ENCODE results near the gene MBNL2.

Gene MBNL2

GRCh38 chr13:97211300-97211699 is 10.8 kb upstream of the MBNL2 start:
- DNase-seq (ENCODE audit: low read depth in 2 of 2), result no peak

GRCh38 chr13:97212004-97212403 is 10.1 kb upstream of the MBNL2 start:
- DNase-seq (ENCODE audit: low read depth in 2 of 2), result no peak

- DNase-seq (ENCODE audit: low read depth in 2 of 2), result no peak
These were observed 9.5 kb upstream of the MBNL2 start for GRCh38 chr13:97212601-97213040.

DNA sequence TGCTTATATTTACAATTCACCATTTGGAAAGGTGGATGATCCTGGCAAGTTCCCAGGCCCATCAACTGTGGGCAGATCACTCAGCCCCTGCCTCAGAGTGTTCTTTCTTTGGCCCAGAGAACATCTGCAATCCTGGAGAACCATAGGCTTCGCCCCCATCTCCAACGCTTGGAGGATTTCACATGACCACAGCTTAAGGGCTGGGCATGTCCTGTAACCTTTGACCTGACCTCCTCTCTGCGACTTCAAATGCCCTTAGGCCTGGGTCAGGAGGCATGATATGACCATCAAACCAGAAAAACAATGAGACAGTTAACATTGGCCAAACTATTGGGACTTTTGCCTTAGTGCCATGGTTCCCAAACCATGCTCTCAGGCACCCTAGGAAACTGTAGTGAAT is 7.2 kb upstream of the MBNL2 start:
- DNase-seq (ENCODE audit: low read depth in 2 of 2), result no peak

- no peak for DNase-seq (ENCODE audit: low read depth in 2 of 2)
These were observed 6.8 kb upstream of the MBNL2 start for GRCh38 chr13:97215325-97215724.

- DNase-seq (ENCODE audit: low read depth in 2 of 2), result no peak
These were observed 2.9 kb upstream of the MBNL2 start for GRCh38 chr13:97219226-97219625.

DNA sequence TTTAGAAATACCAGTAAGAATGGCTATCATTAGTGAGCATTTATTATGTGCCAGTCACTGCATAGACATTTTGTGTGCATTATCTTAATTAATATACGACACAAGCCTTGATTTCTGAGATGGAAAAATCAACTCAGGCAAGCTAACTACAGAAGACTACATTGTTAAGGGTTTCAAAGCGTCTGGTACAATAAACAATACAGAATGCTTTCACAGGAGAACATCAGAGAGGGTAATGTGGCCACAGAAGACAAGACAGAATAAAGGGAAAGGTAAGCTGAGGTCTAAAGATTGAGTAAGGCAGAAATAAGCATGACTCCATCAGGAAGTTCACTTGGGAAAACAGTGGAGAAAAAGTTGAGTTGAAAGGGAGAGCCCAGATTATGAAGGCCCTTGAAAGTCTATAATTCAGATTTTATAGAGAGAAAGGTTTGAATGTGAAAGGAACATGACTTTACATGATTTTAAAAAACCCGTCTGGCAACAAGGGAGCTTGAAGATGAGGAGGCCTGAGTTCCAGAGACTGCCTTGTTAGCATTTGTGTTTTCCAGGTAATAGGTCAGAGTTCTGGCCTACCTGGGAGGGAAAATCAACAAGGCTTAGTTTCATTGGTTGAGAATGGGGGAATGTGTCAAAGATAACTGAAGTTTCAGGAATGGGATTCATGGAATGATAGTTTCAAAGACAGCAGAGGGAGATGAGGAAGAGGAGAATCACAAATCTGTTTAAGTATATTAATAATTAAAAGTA is 1.8 kb upstream of the MBNL2 start:
- no peak for DNase-seq (ENCODE audit: low read depth in 2 of 2)

DNA sequence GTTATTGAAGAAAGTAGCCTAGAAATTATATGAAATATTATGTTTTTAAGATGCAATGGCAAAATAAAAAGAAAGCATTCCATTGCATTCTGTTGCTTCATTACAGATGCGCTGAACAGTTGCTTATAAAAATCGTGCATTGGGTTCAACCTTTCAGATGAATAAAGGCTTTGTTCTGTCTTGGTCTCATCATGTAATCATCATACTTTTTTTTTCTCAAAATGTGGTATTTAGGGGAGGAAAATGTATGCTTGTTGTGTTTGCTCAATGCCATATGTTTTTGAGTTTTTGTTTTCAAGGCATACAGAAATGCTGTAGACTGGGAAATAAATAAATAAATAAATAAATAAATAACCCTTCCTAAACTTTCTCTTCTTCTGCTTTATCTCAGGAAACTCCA is 1.1 kb upstream of the MBNL2 start:
- DNase-seq (ENCODE audit: low read depth in 2 of 2), result no peak

DNA sequence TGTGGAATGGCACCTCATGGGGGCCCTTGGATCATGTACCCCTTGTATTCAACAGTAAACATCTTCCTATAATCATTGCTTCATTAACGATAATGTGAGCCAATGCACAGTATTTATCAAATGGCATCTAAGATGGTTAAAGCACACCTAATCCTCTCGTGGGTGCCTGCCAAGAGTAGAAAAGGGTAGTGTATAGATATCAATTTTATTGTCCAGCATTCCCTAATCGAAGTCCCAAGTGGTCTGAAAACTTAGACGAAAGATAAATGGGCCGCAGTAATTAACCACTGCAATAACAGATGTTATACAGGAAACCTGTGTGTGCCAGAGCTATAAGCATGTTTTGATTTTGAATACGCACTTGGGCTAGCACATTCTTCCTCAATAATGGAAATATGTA is 667 bp upstream of the MBNL2 start:
- no peak for DNase-seq (ENCODE audit: low read depth in 2 of 2)

GRCh38 chr13:97223037-97223710 is 1.0 kb downstream of the MBNL2 start:
- no peak for DNase-seq (ENCODE audit: low read depth in 2 of 2)

GRCh38 chr13:97223711-97224541 is 1.8 kb downstream of the MBNL2 start:
- no peak for DNase-seq (ENCODE audit: low read depth in 2 of 2)

- no peak for DNase-seq (ENCODE audit: low read depth in 2 of 2)
These were observed 2.6 kb downstream of the MBNL2 start for GRCh38 chr13:97224544-97225300.

DNA sequence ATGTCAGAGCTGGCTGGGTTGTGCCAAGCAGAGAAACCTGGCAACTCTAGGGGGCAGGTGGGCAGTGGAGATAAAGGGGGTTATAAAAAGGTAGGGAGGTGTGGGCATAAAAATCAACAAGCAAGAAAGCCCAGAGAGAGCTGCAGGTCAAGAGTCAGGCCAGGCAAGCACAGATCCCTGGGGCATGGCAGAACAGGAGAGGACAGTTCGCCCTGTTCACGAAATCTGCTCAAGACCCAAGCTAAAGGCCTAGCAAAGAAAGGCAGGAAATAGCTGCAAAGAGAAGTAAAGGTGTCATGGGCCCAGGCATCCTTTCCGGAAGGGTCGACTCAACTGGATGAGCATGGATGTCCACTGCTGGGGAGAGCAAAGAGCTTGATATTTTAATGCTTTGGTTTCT is 3.4 kb downstream of the MBNL2 start:
- no peak for DNase-seq (ENCODE audit: low read depth in 2 of 2)

- DNase-seq (ENCODE audit: low read depth in 2 of 2), result no peak
These were observed 3.9 kb downstream of the MBNL2 start for GRCh38 chr13:97226013-97226412.

DNA sequence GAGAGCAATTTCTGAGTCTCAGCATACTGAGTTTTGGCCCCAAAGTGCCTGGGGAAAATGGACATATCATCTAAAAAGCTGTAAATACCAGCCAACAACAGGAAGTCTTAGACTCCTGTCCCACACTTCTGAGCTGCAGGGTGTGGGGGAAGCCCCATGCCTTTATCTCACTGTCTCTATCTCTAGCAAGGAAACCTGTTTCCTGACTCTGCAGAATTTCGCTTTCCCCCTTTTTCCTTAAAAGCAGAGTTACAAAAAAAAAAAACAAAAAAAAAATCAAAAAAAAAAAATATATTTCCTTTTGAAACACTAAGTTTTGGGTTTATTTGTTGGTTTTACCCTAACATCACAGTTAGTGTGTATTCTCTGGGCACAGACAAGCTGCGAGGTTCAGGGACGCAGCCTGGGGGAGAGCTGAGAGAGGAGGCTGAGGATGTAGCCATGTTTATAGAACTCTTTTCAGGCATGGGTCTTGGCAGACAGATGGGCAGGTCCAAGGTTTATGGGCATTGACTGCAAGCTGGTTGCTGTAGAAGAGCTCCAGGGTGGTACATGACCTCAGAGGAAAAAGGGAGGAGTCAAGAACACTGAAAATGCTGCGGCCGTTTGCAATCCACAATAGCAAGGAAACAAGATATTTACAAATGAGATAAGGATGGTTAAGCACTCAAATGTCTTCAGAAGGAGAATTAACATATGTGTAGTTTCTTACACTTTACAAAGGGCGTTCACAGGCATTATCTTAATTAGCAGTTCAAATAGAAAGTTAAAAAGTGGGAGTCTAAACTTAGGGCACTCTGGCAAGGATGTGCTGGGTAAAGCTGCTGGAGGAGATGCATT is 4.9 kb downstream of the MBNL2 start:
- DNase-seq (ENCODE audit: low read depth in 2 of 2), result no peak

DNA sequence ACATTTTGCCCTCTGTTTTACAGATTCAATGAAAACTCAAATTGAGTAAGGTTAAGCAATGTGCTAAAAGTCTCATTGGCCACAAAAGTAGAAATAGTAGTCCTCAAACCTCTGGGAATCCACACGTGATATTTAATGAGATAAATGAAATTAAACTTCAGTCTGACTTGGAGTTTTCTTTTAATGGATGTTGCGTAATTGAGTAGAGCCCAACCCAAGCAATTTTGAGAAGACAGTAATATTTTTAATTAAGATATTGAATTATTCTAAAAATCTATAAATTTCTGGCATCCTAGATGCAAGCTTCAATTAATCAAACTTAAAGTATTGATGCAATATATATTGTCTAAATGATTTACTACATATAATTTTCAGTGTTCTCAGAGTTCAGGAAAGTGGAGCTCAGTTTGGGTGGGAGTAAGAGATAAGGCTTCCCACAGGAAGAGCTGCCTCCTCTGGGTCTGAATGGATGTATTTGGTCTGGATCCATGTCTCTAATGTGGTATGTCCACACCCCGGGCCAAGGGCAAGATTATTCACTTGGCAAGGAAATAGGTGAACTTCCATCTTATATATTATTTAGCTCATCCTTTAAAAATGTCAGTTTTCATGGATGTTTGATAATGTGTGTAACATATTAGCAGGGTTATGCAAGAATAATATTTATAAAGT is 6.9 kb downstream of the MBNL2 start:
- no peak for DNase-seq (ENCODE audit: low read depth in 2 of 2)

- no peak for DNase-seq (ENCODE audit: low read depth in 2 of 2)
These were observed 7.6 kb downstream of the MBNL2 start for GRCh38 chr13:97229699-97230098.

DNA sequence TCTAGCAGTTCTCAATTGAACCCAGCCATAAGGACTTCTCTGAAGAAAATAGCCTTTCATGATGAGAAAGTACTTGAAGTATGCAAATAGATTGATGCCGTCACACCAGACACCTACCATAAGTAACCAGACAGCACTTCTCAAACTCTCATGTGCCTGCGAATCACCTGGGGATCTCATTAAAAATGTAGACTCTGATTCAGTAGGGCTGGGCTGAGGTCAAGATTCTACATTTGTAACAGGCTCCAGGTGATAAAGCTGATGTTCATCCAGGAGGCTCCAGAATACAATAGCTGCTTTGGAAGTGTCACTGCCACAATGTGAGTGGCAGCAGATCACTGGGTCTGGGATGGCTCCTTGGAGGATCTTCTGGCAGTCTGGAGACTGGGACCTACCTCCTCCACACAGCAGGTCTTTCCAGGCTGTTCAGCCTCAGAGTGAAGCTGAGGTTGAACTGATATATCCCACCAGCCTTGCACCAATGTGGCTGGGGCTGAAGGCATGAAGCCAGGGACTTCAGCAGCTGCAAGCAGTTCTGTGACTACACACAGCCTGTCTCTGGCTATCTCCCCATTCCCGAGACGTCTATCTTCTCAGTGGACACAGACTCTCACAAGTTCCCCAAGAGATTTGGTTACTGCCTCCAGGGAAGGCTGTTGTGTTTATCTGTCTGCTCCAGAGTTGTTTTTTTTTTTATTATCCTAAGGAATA is 9.1 kb downstream of the MBNL2 start:
- DNase-seq (ENCODE audit: low read depth in 2 of 2), result no peak

DNA sequence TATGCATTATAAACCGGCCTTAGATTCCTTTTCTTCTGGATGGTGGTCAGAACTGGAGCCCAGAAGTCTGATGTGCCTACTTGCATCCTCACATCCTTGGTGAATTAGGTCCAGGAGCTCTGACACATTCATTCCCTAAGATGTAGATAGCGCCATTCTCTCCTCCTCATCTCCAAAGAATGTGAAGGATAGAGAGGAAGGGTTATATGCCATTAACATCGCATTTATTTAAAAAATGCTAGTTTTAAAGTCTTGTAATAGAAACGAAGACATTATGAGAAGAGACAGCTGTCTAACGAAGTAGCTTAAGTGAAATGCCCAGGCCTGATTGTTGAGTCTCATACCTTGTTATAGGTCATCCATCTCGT is 9.7 kb downstream of the MBNL2 start:
- DNase-seq (ENCODE audit: low read depth in 2 of 2), result no peak

GRCh38 chr13:97233499-97233898 is 11.4 kb downstream of the MBNL2 start:
- no peak for DNase-seq (ENCODE audit: low read depth in 2 of 2)
